SIG-M5 (cell line): Measurements from ENCODE around the gene ELP4.

Source experiments
- DNase-seq: peaks from one replicate; lab custom pipeline; 2025; lab: John Stamatoyannopoulos, UW

Gene ELP4

DNA sequence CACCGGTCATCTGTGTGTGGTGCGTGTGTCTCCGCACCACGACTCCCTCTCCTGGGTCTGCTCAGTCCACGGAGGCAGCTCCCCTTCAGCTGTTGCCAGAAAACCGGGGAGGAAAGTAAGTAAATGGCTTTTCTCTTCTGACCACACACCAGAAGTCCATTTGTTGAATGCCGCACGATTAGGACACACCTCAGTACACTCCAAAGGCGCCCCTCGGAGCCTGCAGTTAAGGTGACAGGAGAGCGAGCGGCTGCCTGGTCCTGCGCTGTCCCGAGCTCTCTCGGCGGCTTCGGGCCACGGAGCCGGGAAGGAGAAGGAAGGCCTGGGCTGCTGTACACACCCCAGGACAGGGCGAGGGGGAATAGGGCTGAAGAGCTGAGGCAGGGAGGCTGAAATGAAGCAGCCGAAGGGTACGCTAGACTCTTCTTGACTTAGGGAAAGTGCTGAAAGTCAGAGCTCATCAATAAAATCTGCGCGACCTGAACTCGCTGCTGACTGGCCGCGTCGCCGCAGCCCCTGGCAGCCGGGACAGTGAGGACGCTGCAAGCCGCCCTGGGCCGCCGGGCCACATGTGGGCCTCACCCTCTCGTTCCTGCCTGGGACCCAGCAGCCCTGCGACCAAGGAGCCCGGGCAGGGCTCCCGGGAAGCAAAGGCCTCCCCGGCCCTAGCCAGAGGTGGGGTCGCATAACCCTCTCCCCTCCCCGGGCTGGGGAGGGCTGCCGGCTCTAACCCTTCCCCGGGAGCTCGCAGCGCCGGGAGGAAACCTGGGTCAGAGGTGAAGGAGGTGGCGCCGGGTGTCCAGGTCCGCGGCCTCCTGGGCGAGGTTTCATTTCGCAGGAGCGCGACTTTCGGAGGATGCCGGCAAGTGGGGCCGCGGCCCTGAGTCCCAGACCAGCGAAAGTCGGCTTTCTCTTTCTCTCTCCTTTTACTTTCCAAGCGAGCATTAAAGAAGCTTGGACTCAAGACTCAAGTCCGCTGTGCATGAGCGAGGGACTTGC, 303.1 kb downstream of the ELP4 start:
- DNase-seq: no peak

DNA sequence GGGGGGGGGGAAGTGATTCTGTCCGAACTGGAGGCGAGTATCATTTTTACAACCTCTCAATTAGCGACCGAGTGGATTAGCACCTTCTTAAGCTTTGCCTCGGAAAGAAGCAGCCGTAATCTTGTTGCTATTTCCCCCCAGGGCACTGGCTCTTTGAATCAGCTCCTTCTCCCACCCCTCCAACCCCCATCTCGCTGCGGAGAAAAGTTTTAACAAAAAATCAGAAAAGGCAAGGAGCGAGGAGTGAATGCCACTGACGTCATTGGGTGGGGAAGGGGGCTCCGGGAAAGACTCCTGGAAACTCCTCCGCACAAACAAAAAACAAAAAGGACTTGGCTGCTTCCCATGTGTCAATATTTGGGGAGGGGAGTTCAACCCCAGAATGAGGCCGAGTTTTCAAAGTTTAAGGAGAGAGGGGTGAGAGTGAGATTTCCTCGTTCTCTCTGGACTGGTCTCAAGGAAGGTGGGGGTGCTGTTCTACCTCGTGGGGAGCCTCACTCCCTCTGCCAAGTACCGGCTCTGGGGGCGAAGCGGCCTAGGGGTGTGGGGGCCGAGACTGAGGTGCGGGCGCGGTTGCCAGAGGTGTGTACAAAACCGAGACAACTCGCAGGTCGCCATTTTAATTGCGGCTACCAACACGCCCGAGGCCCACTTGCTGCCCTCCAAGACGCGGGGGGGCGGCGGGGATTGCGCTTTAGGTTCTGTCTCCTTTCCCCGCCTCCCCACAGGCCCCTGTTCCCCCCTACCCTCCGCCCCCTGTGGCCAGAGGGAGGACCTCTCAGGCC, 304.0 kb downstream of the ELP4 start:
- no peak for DNase-seq

DNA sequence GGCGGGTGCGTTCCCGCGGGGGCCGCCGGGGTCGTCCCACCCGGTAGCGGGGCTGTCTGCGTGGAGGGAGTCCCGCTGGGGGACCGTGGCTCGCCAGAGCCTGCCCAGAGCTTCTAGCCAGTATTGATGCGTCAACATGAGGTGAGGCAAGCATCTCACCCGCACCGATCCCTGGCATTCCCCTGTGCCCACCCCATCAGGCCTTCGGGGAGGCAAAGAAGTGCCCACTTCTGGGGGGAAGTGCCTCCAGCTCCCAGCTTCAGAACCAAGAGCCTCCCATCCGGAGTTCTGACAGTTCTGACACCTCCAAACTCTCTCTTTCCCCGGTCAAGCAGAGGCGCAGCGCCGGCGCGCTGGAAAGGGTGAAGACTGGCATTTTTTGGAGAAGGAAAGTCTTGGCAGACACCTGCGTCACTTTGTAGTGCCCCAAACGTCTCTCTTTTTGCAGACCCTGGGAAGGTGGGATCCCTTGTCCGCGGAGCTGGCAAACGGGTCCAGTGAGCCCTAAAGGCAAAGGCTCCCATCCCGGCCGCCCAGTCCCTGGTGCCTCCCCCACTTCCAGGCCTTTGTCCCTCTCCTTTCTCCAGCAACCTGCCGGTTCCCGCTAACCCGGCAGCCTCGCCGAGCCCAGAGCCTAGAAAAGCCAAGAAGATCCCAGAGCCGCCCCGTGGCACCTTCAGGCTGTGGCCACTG, 304.8 kb downstream of the ELP4 start:
- DNase-seq: no peak

DNA sequence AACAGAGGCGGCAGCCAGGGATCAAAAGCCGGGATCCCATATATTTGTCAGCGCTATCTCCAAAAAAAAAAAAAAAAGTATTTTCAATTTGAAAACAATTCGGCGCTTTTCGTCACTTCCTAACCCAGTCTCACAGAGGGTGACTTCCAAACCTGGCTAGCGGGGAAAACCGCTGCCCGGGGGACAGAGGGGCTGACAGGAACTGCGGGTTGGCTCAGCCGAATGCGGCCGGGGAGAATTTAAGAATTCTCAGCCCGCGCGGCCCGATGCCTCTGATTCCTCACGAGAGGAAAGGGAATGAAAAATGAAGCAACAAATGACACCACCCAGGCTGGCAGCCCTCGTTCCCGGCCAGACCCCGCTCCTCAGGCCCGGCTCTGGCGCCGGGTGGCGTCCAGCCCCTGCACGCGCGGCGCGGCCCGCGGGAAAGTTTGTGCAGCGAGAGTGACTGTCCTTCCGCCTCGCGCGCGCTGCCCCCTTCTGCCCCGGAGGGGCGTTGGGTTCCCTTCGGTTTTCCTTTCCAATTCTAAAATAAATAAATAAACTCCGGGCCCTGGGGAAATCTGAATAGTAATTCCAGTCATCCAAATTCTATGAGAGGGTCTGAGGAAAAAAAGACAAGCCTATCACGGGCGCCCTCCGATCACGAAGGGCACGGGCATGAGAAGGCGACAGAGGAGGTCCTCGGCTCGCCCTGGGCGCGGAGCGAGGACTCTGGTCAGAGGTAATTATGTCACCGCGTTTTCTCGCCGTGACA, 306.3 kb downstream of the ELP4 start:
- DNase-seq: no peak

DNA sequence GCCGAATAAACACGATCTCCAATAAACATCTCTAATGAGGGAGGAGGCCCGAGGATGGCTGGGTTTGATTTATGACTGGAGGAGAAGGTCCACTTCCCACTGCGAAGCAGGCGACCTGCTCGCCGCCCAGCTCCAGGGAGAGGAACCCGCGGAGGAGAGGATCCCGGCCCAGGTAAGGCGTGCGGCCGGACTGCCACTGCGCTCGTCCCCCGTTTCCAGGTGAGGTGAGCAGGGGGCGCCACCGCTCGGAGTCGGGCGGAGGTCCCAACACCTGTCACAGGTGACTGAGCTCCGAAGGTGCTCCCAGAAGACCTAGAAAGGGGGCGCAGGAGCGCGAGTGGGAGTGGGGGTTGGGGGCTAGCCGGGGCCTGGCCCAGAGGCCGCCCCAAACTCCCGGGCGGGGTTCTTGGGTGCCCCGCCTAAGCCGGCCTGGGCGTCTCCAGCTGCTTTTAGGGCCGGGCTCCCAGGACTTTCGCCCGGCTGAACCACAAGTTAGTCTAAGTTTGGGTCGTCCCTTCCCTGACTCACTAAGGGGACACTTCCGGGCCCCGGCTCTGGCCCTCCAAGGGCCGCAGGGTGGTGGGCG, 307.0 kb downstream of the ELP4 start:
- no peak for DNase-seq

DNA sequence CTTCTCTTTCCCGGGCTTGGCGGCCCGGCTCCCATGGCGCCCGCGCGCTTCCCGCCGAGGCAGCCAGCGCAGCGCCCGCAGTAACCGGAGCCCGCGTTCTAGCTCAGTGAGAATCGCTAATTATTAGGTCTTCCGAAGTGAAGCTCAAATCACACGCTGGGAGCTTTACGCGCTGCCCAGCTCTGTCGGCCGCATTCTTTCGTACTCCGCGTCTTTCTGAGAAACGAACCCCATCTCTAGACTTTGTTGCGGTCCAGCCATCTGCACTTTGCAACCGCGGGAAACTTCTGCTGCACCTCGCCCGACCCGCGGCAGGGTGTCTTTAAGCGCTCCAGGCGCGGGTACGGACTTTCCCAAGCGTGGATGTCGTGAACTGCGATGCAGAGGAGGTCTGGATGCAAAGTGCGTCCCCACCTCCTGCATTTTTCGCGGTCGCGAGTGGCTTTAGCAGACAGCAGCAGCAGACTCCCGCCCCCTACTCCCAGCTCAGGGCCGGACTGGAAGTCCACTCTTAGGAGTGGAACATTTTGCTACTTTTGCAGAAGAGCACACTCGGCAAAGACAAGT, 307.6 kb downstream of the ELP4 start:
- no peak for DNase-seq

DNA sequence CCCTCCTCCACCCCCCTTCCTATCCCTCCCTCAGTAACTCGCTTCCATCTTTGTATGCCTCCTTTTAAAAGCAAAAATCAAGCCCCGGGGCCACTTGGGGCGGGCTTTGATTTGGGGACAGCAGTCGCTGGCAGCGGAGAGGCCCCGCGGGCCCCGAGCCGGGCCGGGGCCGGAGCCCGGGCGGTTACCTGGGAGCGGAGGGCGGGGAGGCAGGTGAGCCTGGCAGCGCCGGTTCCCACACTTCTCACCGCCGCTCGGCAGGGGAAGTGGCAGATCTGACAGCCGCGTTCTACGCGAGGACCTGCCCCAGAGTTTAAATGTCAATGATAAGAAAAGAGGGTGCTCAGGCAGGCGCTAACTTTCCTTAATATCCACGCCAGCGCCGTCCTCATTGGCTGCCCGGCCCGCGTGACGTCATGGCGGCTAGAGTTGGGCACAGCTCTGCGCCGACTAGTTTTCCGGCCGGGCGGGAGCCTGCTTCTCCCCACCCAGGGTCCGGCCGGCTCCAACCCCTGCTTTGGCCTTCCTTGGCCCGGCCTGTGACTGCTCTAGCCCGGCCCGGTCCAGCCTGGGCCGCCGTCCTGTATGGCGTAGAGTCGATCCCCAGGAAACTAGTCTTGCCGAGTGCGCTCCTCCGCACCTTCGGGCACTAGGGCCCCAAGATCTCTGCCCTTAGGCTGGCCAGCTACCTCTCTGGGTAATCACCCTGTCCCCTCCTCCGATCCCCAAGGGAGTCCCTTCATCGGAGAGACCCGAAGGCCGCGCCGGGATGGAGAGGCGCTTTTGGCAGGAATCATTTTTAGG, 308.3 kb downstream of the ELP4 start:
- no peak for DNase-seq

DNA sequence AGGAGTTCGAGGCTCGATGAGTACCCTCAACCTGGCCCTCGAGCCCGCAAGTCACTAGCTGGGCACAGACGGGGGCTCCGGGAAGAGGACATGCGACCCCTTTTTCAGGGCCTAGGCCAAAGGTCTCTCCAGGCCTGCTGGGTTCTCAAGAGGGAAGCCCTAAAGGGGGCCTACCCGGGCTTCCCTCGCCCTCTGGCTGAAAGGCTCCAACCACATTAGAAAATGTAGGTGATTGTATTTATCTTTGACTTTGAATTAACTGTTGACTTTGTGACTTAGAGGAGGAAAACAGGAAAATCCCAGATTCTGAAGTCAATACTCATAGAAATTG, 308.8 kb downstream of the ELP4 start:
- no peak for DNase-seq

DNA sequence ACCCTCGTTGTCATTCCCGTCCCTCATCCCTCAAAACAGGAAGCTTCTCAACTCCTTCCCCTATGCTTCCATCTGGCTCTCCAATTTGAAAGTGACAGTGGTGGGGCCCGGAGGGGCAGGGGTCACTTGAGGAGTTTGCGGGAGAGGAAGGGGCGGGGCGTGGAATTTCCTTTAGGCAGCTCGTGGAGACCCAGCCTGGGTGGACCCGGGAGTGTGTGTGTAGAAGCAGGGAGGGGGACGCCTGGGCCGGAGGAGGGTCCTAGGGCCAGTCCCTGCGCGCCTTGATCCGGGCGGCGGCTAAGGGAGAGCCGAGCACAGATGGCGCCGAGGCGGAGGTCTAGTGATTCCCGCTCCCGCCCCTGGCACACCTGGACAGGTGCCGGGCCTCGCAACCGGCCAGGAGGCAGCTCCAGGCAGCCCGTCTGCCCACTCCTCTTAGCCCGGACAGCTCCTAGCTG, 309.3 kb downstream of the ELP4 start:
- no peak for DNase-seq

DNA sequence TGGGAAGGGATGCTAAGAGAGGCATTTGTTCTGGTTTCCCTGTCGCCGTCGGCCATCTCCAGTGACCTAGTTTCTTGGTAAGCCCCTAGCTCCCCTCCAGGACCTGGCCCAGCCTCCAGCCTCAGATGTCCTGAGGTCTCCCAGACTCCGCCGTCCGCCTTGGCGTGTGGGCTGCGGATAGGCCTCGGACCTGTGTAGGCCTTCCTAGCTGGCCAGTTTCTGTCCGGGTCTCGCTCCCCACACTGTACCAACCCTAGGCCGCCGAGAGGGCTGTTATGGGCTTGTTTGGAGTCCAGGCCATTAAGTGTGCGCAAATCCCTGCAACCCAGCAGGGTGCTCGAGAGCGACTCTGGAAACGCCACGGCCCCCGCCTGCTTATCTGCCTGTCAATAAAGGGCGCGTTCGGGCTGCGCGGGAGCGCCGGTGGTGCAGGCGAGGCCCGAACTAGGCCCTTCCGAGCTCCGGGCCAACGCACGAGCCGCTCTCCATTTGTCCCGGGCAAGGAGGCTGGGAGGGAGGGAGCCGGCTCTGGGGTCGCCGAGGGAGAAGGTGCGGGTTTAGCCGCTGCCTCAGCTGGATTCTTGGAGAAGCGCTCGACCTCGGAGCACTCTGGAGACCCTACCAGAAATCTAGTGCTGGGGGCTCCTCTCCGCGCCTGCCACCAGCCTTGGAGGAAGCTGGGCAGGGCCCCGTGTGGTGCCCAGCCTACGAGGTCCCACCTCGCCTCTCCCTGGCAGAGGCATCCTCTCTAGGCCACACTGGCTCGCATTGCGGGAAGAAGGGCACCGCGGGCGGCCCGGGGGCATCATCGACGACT, 310.3 kb downstream of the ELP4 start:
- no peak for DNase-seq

DNA sequence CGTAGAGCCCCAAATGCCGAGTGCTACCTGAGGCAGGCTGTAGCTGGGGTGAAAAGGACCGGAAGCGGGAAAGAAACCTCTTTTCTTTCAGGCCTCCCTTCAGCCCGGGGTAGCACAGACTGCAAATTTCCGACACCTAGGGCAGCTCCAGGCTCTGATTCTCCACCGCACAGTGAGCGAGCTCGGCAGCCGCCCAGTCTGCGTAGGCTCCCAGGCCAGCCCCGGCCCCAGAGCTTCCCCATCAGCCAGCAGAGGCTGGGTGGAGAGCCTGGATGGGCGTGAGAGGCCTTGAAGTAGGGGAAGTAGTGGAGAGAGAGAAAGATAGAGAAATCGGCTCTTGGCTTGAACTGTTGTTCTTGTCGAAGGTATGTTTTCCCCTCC, 310.9 kb downstream of the ELP4 start:
- DNase-seq: no peak

DNA sequence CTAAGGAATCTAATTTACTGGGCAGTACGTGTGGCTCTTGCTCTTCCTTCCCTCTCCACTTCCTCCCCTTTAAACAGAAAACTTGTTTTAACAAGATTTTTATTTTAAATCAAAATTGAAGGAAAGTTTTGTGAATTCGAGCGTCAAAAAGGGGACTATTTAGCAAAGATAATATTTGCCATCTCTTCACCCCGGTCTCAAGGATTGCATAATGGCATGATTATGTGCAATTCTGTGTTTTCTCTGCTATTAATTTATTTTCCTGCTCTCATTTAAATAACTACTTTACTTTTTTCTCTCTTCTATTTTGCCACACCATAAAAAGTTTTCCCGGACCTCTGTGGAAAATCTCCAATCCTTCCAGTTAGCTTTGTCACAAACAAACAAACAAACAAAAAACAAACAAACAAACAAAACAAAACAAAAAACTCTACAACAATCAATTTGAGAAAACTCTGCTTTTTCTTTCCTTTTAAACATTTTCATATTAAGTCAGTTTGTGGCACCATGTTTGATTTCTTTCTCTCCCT, 311.7 kb downstream of the ELP4 start:
- DNase-seq: no peak

DNA sequence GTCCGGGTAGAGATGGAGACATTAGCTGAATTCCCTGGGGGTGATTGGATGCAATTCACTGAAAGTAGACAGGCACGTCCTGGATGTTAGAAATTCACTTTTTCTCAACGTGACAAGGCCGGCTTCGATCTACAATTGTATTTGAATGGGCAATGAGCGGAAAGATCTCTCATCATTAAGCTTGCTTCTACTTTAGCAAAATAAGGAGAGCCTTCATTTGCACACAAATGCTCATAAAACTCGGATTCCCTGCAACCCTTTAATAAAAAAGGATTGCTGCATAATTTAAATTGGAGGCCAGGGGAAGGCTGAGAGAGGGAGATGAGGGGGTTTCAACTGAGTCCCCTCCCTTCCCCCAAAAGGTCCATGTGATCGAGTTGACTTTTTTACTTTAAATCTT, 312.2 kb downstream of the ELP4 start:
- DNase-seq: no peak

DNA sequence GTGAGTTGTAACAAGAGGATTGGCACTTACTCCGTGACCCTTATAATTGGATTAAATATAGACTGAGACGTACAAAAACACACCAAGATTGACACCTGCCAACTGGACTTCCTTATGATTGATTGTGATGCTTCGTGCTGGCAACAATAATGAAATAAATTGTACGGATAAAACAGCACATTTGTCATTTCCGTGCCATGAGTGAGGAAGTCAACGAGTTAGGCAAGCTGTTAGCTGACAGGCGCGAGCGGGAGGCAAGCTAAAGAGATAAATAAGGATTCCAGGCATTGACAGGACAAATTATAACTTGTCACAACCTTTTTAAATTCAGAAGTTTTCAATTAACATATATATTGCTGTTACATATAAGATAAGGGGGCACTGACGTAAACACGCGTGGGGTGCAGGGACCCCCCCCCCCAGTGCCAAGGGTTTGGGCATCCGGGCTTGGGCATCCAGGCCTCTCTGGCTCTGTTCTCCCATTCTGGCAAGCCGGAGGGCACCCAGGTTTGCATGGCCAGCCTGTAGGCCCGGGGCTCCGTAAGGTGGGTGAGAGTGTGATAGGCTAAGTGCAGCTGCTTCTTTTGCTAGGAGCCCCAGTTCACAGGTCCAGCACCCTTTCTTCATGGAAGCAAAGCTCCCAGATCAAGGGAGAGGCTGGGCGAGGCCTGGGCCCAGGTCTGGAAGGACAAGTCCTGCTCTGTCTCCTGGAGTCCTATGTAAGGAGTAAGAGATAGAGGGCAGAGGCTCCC, 312.8 kb downstream of the ELP4 start:
- no peak for DNase-seq

DNA sequence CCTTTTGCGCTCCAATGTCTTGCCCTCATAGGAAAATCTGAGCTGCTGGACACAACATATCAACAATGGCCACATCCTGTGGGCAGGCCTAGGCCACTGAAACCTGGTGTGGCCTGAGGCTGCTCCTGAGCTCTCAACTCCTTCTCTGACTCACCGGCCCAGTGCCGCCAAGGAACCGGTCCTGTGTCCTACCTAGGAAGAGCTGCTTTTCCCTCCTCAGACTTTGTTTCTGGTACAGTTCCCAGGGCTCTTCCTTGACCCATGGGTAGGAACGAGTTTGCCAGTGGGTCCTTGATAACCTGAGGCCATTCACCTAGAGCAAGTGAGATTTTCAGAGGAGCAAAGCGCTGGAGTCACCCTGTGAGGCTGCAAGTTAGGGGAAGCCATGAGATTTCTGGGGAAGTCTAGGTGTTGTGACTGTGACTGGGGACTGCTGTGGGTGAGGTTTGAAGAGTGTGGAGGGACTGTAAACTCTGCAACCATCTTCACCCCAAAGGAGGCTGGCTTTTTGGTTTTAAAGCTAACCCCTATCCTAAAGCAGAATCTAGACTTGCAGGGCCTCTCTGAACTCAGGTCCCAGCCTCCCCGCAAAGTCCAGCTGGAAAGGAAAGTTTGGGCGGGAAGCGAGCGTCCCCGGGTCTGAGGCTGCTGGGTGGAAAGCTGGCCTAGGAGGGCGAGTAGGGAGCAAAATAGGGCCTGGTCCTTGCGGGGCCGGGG, 313.5 kb downstream of the ELP4 start:
- DNase-seq: no peak

DNA sequence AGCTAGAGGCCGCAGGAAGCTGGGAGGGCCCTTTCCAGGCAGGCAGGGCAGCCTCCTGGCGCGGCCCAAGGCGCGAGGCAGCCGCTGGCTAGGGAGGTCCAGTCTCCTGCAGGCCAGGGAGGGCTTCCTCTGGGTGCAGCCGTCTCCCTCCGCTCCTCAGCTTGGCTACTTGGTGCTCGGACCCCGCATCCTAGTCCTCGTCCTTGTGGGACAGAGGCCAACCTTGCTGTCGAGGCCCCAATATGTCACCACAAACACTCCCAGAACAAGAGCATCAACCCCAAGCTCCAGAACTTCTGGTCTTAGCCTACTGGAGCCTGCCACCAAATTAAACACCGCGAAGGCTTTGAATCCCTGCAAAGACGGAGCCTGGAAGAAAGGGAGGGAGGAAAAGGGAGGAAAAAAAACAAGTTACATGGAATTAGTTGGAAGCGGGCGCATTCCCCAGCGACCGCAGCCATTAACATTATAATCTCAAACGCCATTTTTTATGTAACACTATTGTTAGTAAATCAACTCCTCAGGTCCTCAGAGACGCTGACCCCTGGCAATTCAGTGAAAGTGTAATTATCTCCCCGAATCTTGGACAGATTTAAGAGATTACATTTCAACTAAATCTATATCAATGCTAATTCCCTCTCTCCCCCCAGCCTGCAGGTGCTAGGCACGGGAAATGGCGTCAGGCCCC, 314.2 kb downstream of the ELP4 start:
- DNase-seq: no peak

DNA sequence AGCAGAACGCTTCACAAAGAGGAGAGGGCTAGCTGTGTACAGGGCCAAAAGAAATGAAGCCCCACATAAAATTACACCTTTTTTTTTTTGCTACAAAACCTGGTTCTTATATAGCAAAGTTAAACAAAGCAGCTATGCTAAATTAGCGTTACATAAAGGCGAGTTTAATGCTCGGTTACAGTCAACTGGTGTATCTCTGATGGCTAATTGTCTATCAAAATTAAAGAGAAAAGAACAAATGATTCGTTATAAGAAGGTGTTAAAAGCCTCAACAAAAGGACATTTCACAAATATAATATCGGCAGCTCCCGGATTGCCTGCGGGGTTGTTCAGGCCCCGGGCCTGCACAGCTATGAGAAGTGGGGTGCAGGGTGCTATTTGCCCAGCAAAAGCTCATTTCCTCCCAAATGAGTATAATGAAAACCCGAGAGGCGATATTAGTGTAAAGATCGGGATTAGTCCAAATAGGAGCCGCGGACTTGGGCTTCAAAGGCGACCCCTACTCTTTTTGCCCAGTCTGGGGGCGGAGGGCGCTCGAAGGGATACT, 314.8 kb downstream of the ELP4 start:
- DNase-seq: no peak
